Gastroesophageal sphincter (tissue), 4 donors: ENCODE measurements around the gene SERBP1. TPM values are rescaled to one million over a fixed set of nuclear protein-coding genes. Genes with fewer than 3 reads are reported as not detected.
"Not testable (repeated sequence)": the region's sequence is repeated elsewhere in the genome, so short reads cannot be mapped to it uniquely, and the experiment has no call there.

Source experiments
- ATAC-seq: fragments of 150-250 bp; one replicate; pipeline ENCODE4 v1.9.1; 2016; ENCODE audit warnings: mild to moderate bottlenecking, moderate library complexity
- H3K27ac ChIP-seq, 4 donors: fragments of 200-600 bp; sonication (generic) in 3 of 4; 1 replicate in 3 of 4; 2 replicates in 1 of 4; pipeline ENCODE4 v1.5.1; 2016 to 2019
- H3K27me3 ChIP-seq: fragments of 200-600 bp; sonication (generic); one replicate; pipeline ENCODE4 v1.5.1; 2019
- H3K36me3 ChIP-seq, 2 donors: fragments of 200-600 bp; sonication (generic); one replicate each; pipeline ENCODE4 v1.5.1; 2019; ENCODE audit warnings: control low read depth in 1 of 2
- H3K4me1 ChIP-seq, 3 donors: fragments of 200-600 bp; sonication (generic); 1 replicate in 2 of 3; 2 replicates in 1 of 3; pipeline ENCODE4 v1.5.1; 2016 to 2019; ENCODE audit warnings: control low read depth in 2 of 3
- H3K4me3 ChIP-seq, 2 donors: fragments of 200-600 bp; sonication (generic); one replicate each; pipeline ENCODE4 v1.5.1; 2019; ENCODE audit warnings: mild to moderate bottlenecking in 1 of 2, moderate library complexity in 1 of 2
- H3K9me3 ChIP-seq, 3 donors: fragments of 200-600 bp; sonication (generic); one replicate each; pipeline ENCODE4 v1.5.1; 2017 to 2019; ENCODE audit warnings: control low read depth in 2 of 3
- CTCF ChIP-seq, 4 experiments: fragments of 200-600 bp in 2 of 4; fragments of 450-650 bp in 2 of 4; sonication (generic) in 1 of 4; IDR thresholded peaks; one replicate each; pipeline ENCODE4 v1.5.1; 2017 to 2019; ENCODE audit warnings: antibody characterized with exemption in 4 of 4, mild to moderate bottlenecking in 2 of 4, moderate library complexity in 2 of 4
- EP300 ChIP-seq: sonication (generic); formaldehyde crosslinking; IDR thresholded peaks from one replicate; pipeline ENCODE4 v1.6.1; 2017; ENCODE audit warnings: antibody characterized with exemption, mild to moderate bottlenecking
- POLR2A ChIP-seq, 2 donors: fragments of 450-650 bp; IDR thresholded peaks; one replicate each; pipeline ENCODE4 v1.6.1; 2017; ENCODE audit warnings: antibody characterized with exemption in 2 of 2, mild to moderate bottlenecking in 2 of 2, moderate library complexity in 1 of 2
- POLR2AphosphoS5 ChIP-seq: sonication (generic); formaldehyde crosslinking; IDR thresholded peaks from one replicate; pipeline ENCODE4 v1.6.1; 2017; ENCODE audit warnings: antibody characterized with exemption
- WGBS, 2 donors: methylation state at CpG; one replicate each; pipeline ENCODE4 v1.1.5; 2018; ENCODE audit warnings: low coverage in 1 of 2; 5-methylcytosine and 5-hydroxymethylcytosine counted together
- total RNA-seq, 4 donors: library from RNA; depleted of rRNA; stranded (reverse); fragments of >200 nt; gene quantifications; one replicate each; pipeline ENCODE4 v1.1.0, GENCODE V29; 2016

The SERBP1 gene
- total RNA-seq, 4 donors from 2014 or later, result 254 to 263 (median 258) TPM

- H3K27ac ChIP-seq, result no peak overlapping the region
- no peak for ATAC-seq
- no peaks in the 10 kb centered on the region for H3K36me3 ChIP-seq
- no peaks in the 10 kb centered on the region for H3K27me3 ChIP-seq
- no peaks in the 10 kb centered on the region for H3K9me3 ChIP-seq
- WGBS, 2 donors, result no CpG with 5 or more reads among the region's 1 CpG
- peaks cover 0 to 12% (median 0%) of the 10 kb centered on the region in 3 donors for H3K4me1 ChIP-seq
- no peak overlapping the region for H3K4me3 ChIP-seq
- TF ChIP-seq POLR2A (IDR thresholded peaks at IDR 0.05) (no peak), CTCF (IDR thresholded peaks at IDR 0.05) (no peak), POLR2AphosphoS5 (no peak), EP300 (no peak)
Measured at GRCh38 chr1:67457247-67457646, 27.0 kb upstream of the SERBP1 start.

DNA sequence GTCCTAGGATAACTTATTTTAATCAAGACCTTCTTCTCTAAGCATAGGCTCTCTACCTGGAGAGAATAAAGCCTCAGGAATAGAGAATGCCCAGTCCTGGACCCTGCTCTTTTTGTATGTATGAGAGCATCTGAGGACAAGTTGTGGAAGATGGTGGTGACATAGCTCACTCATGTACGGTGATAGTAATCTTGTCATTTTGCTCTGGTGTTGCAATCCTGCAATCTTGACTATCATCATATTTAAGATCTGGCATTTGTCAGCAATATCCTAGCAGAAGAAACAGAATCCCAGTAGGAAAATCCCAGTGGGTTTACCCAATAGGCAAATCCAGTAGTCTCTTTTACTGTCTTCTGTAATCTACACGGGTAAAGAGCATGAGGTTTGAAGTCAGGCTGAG lies 21.6 kb upstream of the SERBP1 start:
- 90 to 94% methylated on average over 2 of the region's 2 CpGs for WGBS, 2 donors

GRCh38 chr1:67451356-67451755 lies 21.2 kb upstream of the SERBP1 start:
- Histone ChIP-seq H3K9me3 (no peaks in the 10 kb centered on the region), H3K27ac (no peak overlapping the region), H3K36me3 (no peaks in the 10 kb centered on the region), H3K4me3 (no peak overlapping the region), H3K27me3 (no peaks in the 10 kb centered on the region), H3K4me1 (no peaks in the 10 kb centered on the region)
- TF ChIP-seq EP300 (no peak), POLR2A (IDR thresholded peaks at IDR 0.05) (no peak), POLR2AphosphoS5 (no peak), CTCF (IDR thresholded peaks at IDR 0.05) (no peak)
- 61 to 72% methylated on average over 2 of the region's 2 CpGs for WGBS, 2 donors
- no peak for ATAC-seq

More for the DNA sequence above, 21.6 kb upstream of the SERBP1 start:
- no peak overlapping the region for H3K27ac ChIP-seq
- H3K4me3 ChIP-seq, result no peak overlapping the region
- no peaks in the 10 kb centered on the region for H3K4me1 ChIP-seq
- H3K27me3 ChIP-seq, result no peaks in the 10 kb centered on the region
- no peaks in the 10 kb centered on the region for H3K9me3 ChIP-seq
- H3K36me3 ChIP-seq, result no peaks in the 10 kb centered on the region
- no peak for ATAC-seq
- TF ChIP-seq POLR2A (IDR thresholded peaks at IDR 0.05) (no peak), EP300 (no peak), CTCF (IDR thresholded peaks at IDR 0.05) (no peak), POLR2AphosphoS5 (no peak)

GRCh38 chr1:67446893-67447292 lies 16.7 kb upstream of the SERBP1 start:
- peaks cover 0 to 2% (median 0%) of the 10 kb centered on the region in 3 donors for H3K4me1 ChIP-seq
- no peaks in the 10 kb centered on the region for H3K9me3 ChIP-seq
- no peak overlapping the region for H3K4me3 ChIP-seq
- no peaks in the 10 kb centered on the region for H3K36me3 ChIP-seq
- 50 to 60% methylated on average over 1 of the region's 1 CpG for WGBS, 2 donors
- no peak for TF ChIP-seq CTCF (IDR thresholded peaks at IDR 0.05)
- TF ChIP-seq POLR2AphosphoS5, result no peak
- no peaks in the 10 kb centered on the region for H3K27me3 ChIP-seq
- H3K27ac ChIP-seq, result no peak overlapping the region
- ATAC-seq, result peak; percentile 25

GRCh38 chr1:67446014-67446413 lies 15.8 kb upstream of the SERBP1 start:
- H3K36me3 ChIP-seq, H3K4me3 ChIP-seq, H3K27me3 ChIP-seq, H3K9me3 ChIP-seq, ATAC-seq, H3K27ac ChIP-seq: not testable (repeated sequence)
- peaks cover 0 to 11% (median 4%) of the 10 kb centered on the region in 3 donors for H3K4me1 ChIP-seq
- WGBS, 2 donors, result 72 to 88% methylated on average over 1 to 5 of the region's 5 CpGs
